Loucy (cell line): Measurements from ENCODE around the gene SSC4D.

ENCODE experiments used
- CTCF ChIP-seq: fragments of 200-600 bp; sonication (generic); conservative IDR thresholded peaks from 2 replicates; pipeline ENCODE4 v1.5.1; 2014; ENCODE audit warnings: mild to moderate bottlenecking, antibody characterized with exemption, low read length
- EZH2phosphoT487 ChIP-seq: fragments of 200-600 bp; IDR thresholded peaks from 2 replicates; pipeline ENCODE4 v1.6.1; 2018; ENCODE audit warnings: antibody characterized with exemption, mild to moderate bottlenecking, moderate library complexity, borderline replicate concordance

GRCh38 chr7:76408121-76408560 is 1.4 kb downstream of the SSC4D start:
- TF ChIP-seq CTCF = no peak
- no peak for TF ChIP-seq EZH2phosphoT487
